Thoracic aorta (tissue), 2 donors: ENCODE results near the gene ANTXR2. TPM values are rescaled to one million over a fixed set of nuclear protein-coding genes. Genes with fewer than 3 reads are reported as not detected.

ENCODE experiments used
- ATAC-seq: fragments of 150-250 bp; one replicate; pipeline ENCODE4 v1.8.0; 2017; ENCODE audit warnings: low read depth; ENCODE audit not compliant: insufficient number of reproducible peaks, low FRiP score
- DNase-seq: peaks from one replicate; pipeline ENCODE4 v3.0.0-alpha.2; 2020; ENCODE audit warnings: low spot score
- H3K27ac ChIP-seq, 2 donors: fragments of 200-600 bp; sonication (generic); 1 replicate in 1 of 2; 2 replicates in 1 of 2; pipeline ENCODE4 v1.5.1; 2016; ENCODE audit warnings: mild to moderate bottlenecking in 2 of 2, moderate library complexity in 2 of 2
- H3K27me3 ChIP-seq: fragments of 200-600 bp; sonication (generic); replicated peaks from 2 replicates; pipeline ENCODE4 v1.6.0; 2016; ENCODE audit warnings: mild to moderate bottlenecking; ENCODE audit not compliant: insufficient read depth
- H3K36me3 ChIP-seq: fragments of 200-600 bp; sonication (generic); one replicate; pipeline ENCODE4 v1.5.1; 2016
- H3K4me1 ChIP-seq, 2 donors: fragments of 200-600 bp; sonication (generic); 1 replicate in 1 of 2; 2 replicates in 1 of 2; pipeline versions ENCODE4 v1.5.1 to v1.6.0; 2016; ENCODE audit warnings: low read depth in 2 of 2, mild to moderate bottlenecking in 1 of 2; ENCODE audit not compliant: control insufficient read depth in 1 of 2
- H3K4me3 ChIP-seq: fragments of 200-600 bp; sonication (generic); 2 replicates; pipeline ENCODE4 v1.5.1; 2016; ENCODE audit warnings: mild to moderate bottlenecking
- H3K9me3 ChIP-seq: fragments of 200-600 bp; sonication (generic); 2 replicates; pipeline ENCODE4 v1.5.1; 2016
- CTCF ChIP-seq: fragments of 200-600 bp; sonication (generic); IDR thresholded peaks from one replicate; pipeline ENCODE4 v1.5.1; 2019; ENCODE audit warnings: antibody characterized with exemption
- total RNA-seq, 2 donors: library from RNA; depleted of rRNA; stranded (reverse); fragments of >200 nt; gene quantifications; one replicate each; pipeline versions ENCODE4 v1.1.0 to v1.2.3, GENCODE V29; 2016

ANTXR2 gene
- total RNA-seq, 2 donors from 2014 or later: 48.3 to 63.8 TPM

GRCh38 chr4:80103629-80104028 lies 30.6 kb upstream of the ANTXR2 start:
- Histone ChIP-seq H3K9me3 (peaks cover 5% of the 10 kb centered on the region), H3K4me3 (no peak overlapping the region), H3K36me3 (no peaks in the 10 kb centered on the region), H3K27me3 (no peaks in the 10 kb centered on the region), H3K27ac (no peak overlapping the region), H3K4me1 (no peaks in the 10 kb centered on the region)
- ATAC-seq (no peak), DNase-seq (no peak)
- TF ChIP-seq CTCF: no peak

- H3K9me3 ChIP-seq: no peaks in the 10 kb centered on the region
- H3K27ac ChIP-seq: no peak overlapping the region
- ATAC-seq: no peak
- H3K4me3 ChIP-seq: no peak overlapping the region
- no peak for DNase-seq
- no peaks in the 10 kb centered on the region for H3K36me3 ChIP-seq
- no peaks in the 10 kb centered on the region for H3K27me3 ChIP-seq
- no peaks in the 10 kb centered on the region for H3K4me1 ChIP-seq
- no peak for TF ChIP-seq CTCF
Observed at GRCh38 chr4:80101792-80102116, 28.7 kb upstream of the ANTXR2 start.

- no peak for ATAC-seq
- Histone ChIP-seq H3K27ac (no peak overlapping the region), H3K4me3 (no peak overlapping the region), H3K9me3 (no peaks in the 10 kb centered on the region), H3K4me1 (no peaks in the 10 kb centered on the region), H3K27me3 (no peaks in the 10 kb centered on the region), H3K36me3 (no peaks in the 10 kb centered on the region)
- TF ChIP-seq CTCF: no peak
- no peak for DNase-seq
Observed at GRCh38 chr4:80101071-80101791, 28.2 kb upstream of the ANTXR2 start.

- H3K27ac ChIP-seq: no peak overlapping the region
- H3K4me3 ChIP-seq: no peak overlapping the region
- DNase-seq (no peak), ATAC-seq (no peak)
- no peaks in the 10 kb centered on the region for H3K27me3 ChIP-seq
- TF ChIP-seq CTCF: no peak
- no peaks in the 10 kb centered on the region for H3K9me3 ChIP-seq
- no peaks in the 10 kb centered on the region for H3K4me1 ChIP-seq
- no peaks in the 10 kb centered on the region for H3K36me3 ChIP-seq
Observed at GRCh38 chr4:80099671-80100070, 26.6 kb upstream of the ANTXR2 start.

- Histone ChIP-seq H3K9me3 (no peaks in the 10 kb centered on the region), H3K4me1 (no peaks in the 10 kb centered on the region), H3K27me3 (no peaks in the 10 kb centered on the region), H3K4me3 (no peak overlapping the region), H3K36me3 (no peaks in the 10 kb centered on the region), H3K27ac (no peak overlapping the region)
- DNase-seq (no peak), ATAC-seq (no peak)
- no peak for TF ChIP-seq CTCF
Observed at GRCh38 chr4:80098635-80099034, 25.6 kb upstream of the ANTXR2 start.
